Erythroblast (primary cell): ENCODE results near the gene CFAP43.

Experiments
- GATA1 ChIP-seq: IDR thresholded peaks from 2 replicates; pipeline ENCODE4 v1.6.1; 2011; ENCODE audit warnings: low read depth, mild to moderate bottlenecking, control low read depth, low read length, moderate library complexity
- POLR2A ChIP-seq: IDR thresholded peaks from 2 replicates; pipeline ENCODE4 v1.6.1; 2011; ENCODE audit warnings: mild to moderate bottlenecking, low read length

- TF ChIP-seq POLR2A: no peak
- no peak for TF ChIP-seq GATA1
Measured at GRCh38 chr10:104243512-104243911, 11.3 kb upstream of the CFAP43 start.
